ENCODE measurements around the gene KRT2. TPM values are rescaled to one million over a fixed set of nuclear protein-coding genes. Genes with fewer than 3 reads are reported as not detected.
A peak's percentile ranks its signal among the peaks of the same experiment; 100 is the strongest.

KRT2 gene
- polyA plus RNA-seq, 2 of the 4 experiments (the other 2 are of a cell fraction): 0.09 TPM; not detected in 1

GRCh38 chr12:52692254-52692653 lies 40.2 kb upstream of the KRT2 start:
- FAIRE-seq (no peak), DNase-seq (ENCODE audit: low read depth in 1 of 2, low spot score in 1 of 2) (peak in 1 of 2 experiments; percentile 36), ATAC-seq (peak; percentile 30 to 81; a peak in 4 of 6 replicates)
- Histone ChIP-seq H3K4me3 (no peak overlapping the region), H3K4me2 (no peak overlapping the region), H3K4me1 (no peaks in the 10 kb centered on the region), H3K27ac (no peak overlapping the region), H3K9me3 (no peaks in the 10 kb centered on the region)
- WGBS (ENCODE audit: missing lambda C conversion rate): 64% methylated on average over 8 of the region's 8 CpGs
- ChIA-PET POLR2A (no interaction called here), CTCF (interaction anchor here (0.9 to 2.3 kb wide), 3 partner anchors 173 to 609 kb away, joined by 3 to 9 read pairs (median 3); no protein-coding TSS in a partner anchor)
- TF ChIP-seq CTCF (IDR thresholded peaks at IDR 0.05) (peak; percentile 18; the same call in 2 of the 3 replicates), CEBPB (IDR thresholded peaks at IDR 0.05) (no peak), SMC3 (IDR thresholded peaks at IDR 0.05) (peak; percentile 31; the same call in 1 of the 3 replicates), KDM5A (IDR thresholded peaks at IDR 0.05) (no peak), RAD21 (conservative IDR thresholded peaks at IDR 0.05 in 1 of 2, IDR thresholded peaks at IDR 0.05 in 1 of 2) (peak in 1 of 2 experiments; percentile 51; a peak in 2 of 5 replicates)

- no peak overlapping the region for H3K27ac ChIP-seq
- TF ChIP-seq HES2 (IDR thresholded peaks at IDR 0.05): no peak
- TF ChIP-seq NFE2L2 (conservative IDR thresholded peaks at IDR 0.05; ENCODE audit: low read length): no peak
- TF ChIP-seq NR3C1 (IDR thresholded peaks at IDR 0.05): no peak
- no peak for TF ChIP-seq MYC (IDR thresholded peaks at IDR 0.05; ENCODE audit: borderline replicate concordance, low read length)
- TF ChIP-seq ESRRA (IDR thresholded peaks at IDR 0.05; ENCODE audit: borderline replicate concordance, low read length): no peak
- no peak for TF ChIP-seq PHF8 (IDR thresholded peaks at IDR 0.05; ENCODE audit: borderline replicate concordance, low read depth)
- no peak for TF ChIP-seq E2F6 (IDR thresholded peaks at IDR 0.05; ENCODE audit: borderline replicate concordance, low read depth)
- no peak for TF ChIP-seq ZNF302 (CRISPR knock-in tag; IDR thresholded peaks at IDR 0.05)
- TF ChIP-seq MAZ (IDR thresholded peaks at IDR 0.05; ENCODE audit: borderline replicate concordance, low read depth, low read length): no peak
- no peak for TF ChIP-seq PBX3 (IDR thresholded peaks at IDR 0.05)
- no peak for TF ChIP-seq CBX8 (IDR thresholded peaks at IDR 0.05)
- TF ChIP-seq FOSL2 (IDR thresholded peaks at IDR 0.05): no peak
- no peak for TF ChIP-seq FOSL2 (CRISPR knock-in tag; IDR thresholded peaks at IDR 0.05)
- no peak for TF ChIP-seq ZFP36 (IDR thresholded peaks at IDR 0.05; ENCODE audit: borderline replicate concordance, partially characterized antibody)
- no peak for TF ChIP-seq KDM5A (IDR thresholded peaks at IDR 0.05)
- WGBS (ENCODE audit: missing lambda C conversion rate): 63% methylated on average over 2 of the region's 2 CpGs
- H3K4me1 ChIP-seq: no peaks in the 10 kb centered on the region
- no peak overlapping the region for H3K4me2 ChIP-seq
- no peaks in the 10 kb centered on the region for H3K9me3 ChIP-seq
- POLR2A ChIA-PET: no interaction called here
- ATAC-seq: no peak
- FAIRE-seq: no peak
- H3K4me3 ChIP-seq: no peak overlapping the region
- DNase-seq (ENCODE audit: low read depth in 1 of 2, low spot score in 1 of 2): no peak
- CTCF ChIA-PET: interaction anchor here (2.3 kb wide), 1 partner anchor 173 kb away, joined by 9 read pairs; no protein-coding TSS in a partner anchor
Measured at GRCh38 chr12:52691841-52692150, 39.8 kb upstream of the KRT2 start.

GRCh38 chr12:52691076-52691840 lies 39.2 kb upstream of the KRT2 start:
- Histone ChIP-seq H3K4me3 (no peak overlapping the region), H3K4me2 (no peak overlapping the region), H3K9me3 (no peaks in the 10 kb centered on the region), H3K27ac (no peak overlapping the region), H3K4me1 (no peaks in the 10 kb centered on the region)
- DNase-seq (ENCODE audit: low read depth in 1 of 2, low spot score in 1 of 2) (no peak), ATAC-seq (no peak), FAIRE-seq (no peak)
- CTCF ChIA-PET: interaction anchor here (0.6 to 2.3 kb wide), 3 partner anchors 174 to 179 kb away, joined by 3 to 9 read pairs (median 9); no protein-coding TSS in a partner anchor
- POLR2A ChIA-PET: no interaction called here
- WGBS (ENCODE audit: missing lambda C conversion rate): 81% methylated on average over 45 of the region's 45 CpGs
- TF ChIP-seq MAFK (IDR thresholded peaks at IDR 0.05; ENCODE audit: partially characterized antibody): no peak
